ENCODE results near the gene RELN.
"Not testable (repeated sequence)": the region's sequence is repeated elsewhere in the genome, so short reads cannot be mapped to it uniquely, and the experiment has no call there.

RELN gene

GRCh38 chr7:103989200-103989784 is at the start of gene RELN:
Gene RELN, minus strand, starts transcription at chr7:103989658. Its CDS starts 302 bp downstream, at chr7:103989356.
- Histone ChIP-seq H3F3A (ENCODE audit: insufficient read depth, low read length) (no peaks in the 10 kb centered on the region), H2AFZ (ENCODE audit: low read length) (no peak within 1 kb of the TSS), H3K9me3 (ENCODE audit: low read length) (no peaks in the 10 kb centered on the region), H3K4me3 (ENCODE audit: low read depth, low read length, poor library complexity, severe bottlenecking) (no peak within 1 kb of the TSS), H3K27ac (ENCODE audit: low read depth, low read length, poor library complexity, severe bottlenecking) (no peak within 1 kb of the TSS), H3K27me3 (ENCODE audit: insufficient read depth, low read length) (no peaks in the 10 kb centered on the region), H3K9me2 (ENCODE audit: low read depth, low read length) (no peaks in the 10 kb centered on the region), H4K20me1 (ENCODE audit: insufficient read depth, low read length) (no peaks in the 10 kb centered on the region), H3K4me1 (ENCODE audit: insufficient read depth, low read length, severe bottlenecking) (no peaks in the 10 kb centered on the region), H3K79me2 (ENCODE audit: insufficient read depth, low read length) (no peaks in the 10 kb centered on the region), H3K36me3 (ENCODE audit: insufficient read depth, low read length) (no peaks in the 10 kb centered on the region), H3K4me2 (ENCODE audit: low read length) (no peak within 1 kb of the TSS), H3K9ac (ENCODE audit: low read length) (no peak within 1 kb of the TSS)
- TF ChIP-seq EZH2 (IDR thresholded peaks at IDR 0.05; ENCODE audit: borderline replicate concordance, low read length) (no peak), CTCF (IDR thresholded peaks at IDR 0.05; ENCODE audit: low read length) (no peak)

DNA sequence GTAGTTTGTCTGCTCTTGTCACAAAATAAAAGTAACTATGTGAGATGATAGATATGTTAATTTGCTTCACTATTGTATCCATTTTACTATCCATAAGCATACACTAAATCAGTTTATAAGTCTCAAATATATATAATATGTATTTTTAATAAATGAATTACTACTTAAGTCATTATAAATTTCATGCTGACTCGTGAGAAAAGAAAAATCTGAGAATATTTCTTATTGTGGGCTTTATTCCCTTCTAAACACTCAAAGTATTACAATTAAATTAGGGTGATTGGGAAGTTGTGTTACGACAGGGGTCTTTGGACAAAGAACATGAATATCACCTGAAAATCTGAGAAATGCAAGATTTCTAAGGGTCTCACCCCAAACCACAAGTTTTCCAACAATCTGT is 48.7 kb upstream of the RELN start:
- Histone ChIP-seq H3K4me3 (ENCODE audit: low read depth, low read length, poor library complexity, severe bottlenecking) (no peak overlapping the region), H3K9ac (ENCODE audit: low read length) (no peak overlapping the region), H3F3A (ENCODE audit: insufficient read depth, low read length) (no peaks in the 10 kb centered on the region), H3K27ac (ENCODE audit: low read depth, low read length, poor library complexity, severe bottlenecking) (no peak overlapping the region), H3K27me3 (ENCODE audit: insufficient read depth, low read length) (no peaks in the 10 kb centered on the region), H3K4me2 (ENCODE audit: low read length) (no peak overlapping the region), H3K9me3 (ENCODE audit: low read length) (peaks cover 3% of the 10 kb centered on the region; the same call in 1 of the 2 replicates), H3K4me1 (ENCODE audit: insufficient read depth, low read length, severe bottlenecking) (no peaks in the 10 kb centered on the region), H3K79me2 (ENCODE audit: insufficient read depth, low read length) (no peaks in the 10 kb centered on the region), H3K36me3 (ENCODE audit: insufficient read depth, low read length) (no peaks in the 10 kb centered on the region), H3K9me2 (ENCODE audit: low read depth, low read length) (no peaks in the 10 kb centered on the region), H4K20me1 (ENCODE audit: insufficient read depth, low read length) (no peaks in the 10 kb centered on the region), H2AFZ (ENCODE audit: low read length) (no peak overlapping the region)
- TF ChIP-seq CTCF (IDR thresholded peaks at IDR 0.05; ENCODE audit: low read length) (no peak), EZH2 (IDR thresholded peaks at IDR 0.05; ENCODE audit: borderline replicate concordance, low read length) (no peak)

DNA sequence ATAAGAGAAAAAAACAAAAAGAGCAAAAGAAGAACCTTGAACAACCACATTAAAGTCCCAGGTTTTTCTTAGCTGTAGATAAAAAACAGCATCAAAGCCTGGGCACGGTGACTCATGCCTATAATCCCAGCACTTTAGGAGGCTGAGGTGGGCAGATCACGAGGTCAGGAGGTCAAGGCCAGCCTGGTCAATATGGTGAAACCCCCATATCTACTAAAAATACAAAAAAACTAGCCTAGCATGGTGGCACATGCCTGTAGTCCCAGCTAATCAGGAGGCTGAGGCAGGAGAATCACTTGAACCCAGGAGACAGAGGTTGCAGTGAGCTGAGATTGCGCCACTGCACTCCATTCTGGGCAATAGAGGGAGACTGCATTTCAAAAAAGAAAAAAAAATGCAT is 47.4 kb upstream of the RELN start:
- not testable (repeated sequence) for H4K20me1 ChIP-seq (ENCODE audit: insufficient read depth, low read length); H3K9ac ChIP-seq (ENCODE audit: low read length); H3K4me3 ChIP-seq (ENCODE audit: low read depth, low read length, poor library complexity, severe bottlenecking); H3K9me2 ChIP-seq (ENCODE audit: low read depth, low read length); H2AFZ ChIP-seq (ENCODE audit: low read length); H3K27ac ChIP-seq (ENCODE audit: low read depth, low read length, poor library complexity, severe bottlenecking); H3K36me3 ChIP-seq (ENCODE audit: insufficient read depth, low read length); H3K4me1 ChIP-seq (ENCODE audit: insufficient read depth, low read length, severe bottlenecking); H3F3A ChIP-seq (ENCODE audit: insufficient read depth, low read length); H3K9me3 ChIP-seq (ENCODE audit: low read length); H3K4me2 ChIP-seq (ENCODE audit: low read length); H3K79me2 ChIP-seq (ENCODE audit: insufficient read depth, low read length); H3K27me3 ChIP-seq (ENCODE audit: insufficient read depth, low read length)

- Histone ChIP-seq H3K36me3 (ENCODE audit: insufficient read depth, low read length) (no peaks in the 10 kb centered on the region), H3K9me2 (ENCODE audit: low read depth, low read length) (no peaks in the 10 kb centered on the region), H3K4me3 (ENCODE audit: low read depth, low read length, poor library complexity, severe bottlenecking) (no peak overlapping the region), H3K9ac (ENCODE audit: low read length) (no peak overlapping the region), H3K4me1 (ENCODE audit: insufficient read depth, low read length, severe bottlenecking) (no peaks in the 10 kb centered on the region), H4K20me1 (ENCODE audit: insufficient read depth, low read length) (no peaks in the 10 kb centered on the region), H3K4me2 (ENCODE audit: low read length) (no peak overlapping the region), H3K27me3 (ENCODE audit: insufficient read depth, low read length) (no peaks in the 10 kb centered on the region), H3K79me2 (ENCODE audit: insufficient read depth, low read length) (no peaks in the 10 kb centered on the region), H3K9me3 (ENCODE audit: low read length) (peaks cover 3% of the 10 kb centered on the region; the same call in 1 of the 2 replicates), H3K27ac (ENCODE audit: low read depth, low read length, poor library complexity, severe bottlenecking) (no peak overlapping the region), H2AFZ (ENCODE audit: low read length) (no peak overlapping the region), H3F3A (ENCODE audit: insufficient read depth, low read length) (no peaks in the 10 kb centered on the region)
- TF ChIP-seq EZH2 (IDR thresholded peaks at IDR 0.05; ENCODE audit: borderline replicate concordance, low read length) (no peak), CTCF (IDR thresholded peaks at IDR 0.05; ENCODE audit: low read length) (no peak)
Measured at GRCh38 chr7:104035351-104035750, 45.9 kb upstream of the RELN start.

Measured in OCI-LY1 (cell line).